Hematopoietic multipotent progenitor cell treated with erythropoietin and hydrocortisone succinate and interleukin-3 and kit ligand, for 6 days (in vitro differentiated cells): ENCODE measurements around the gene ACP6.
A peak's percentile ranks its signal among the peaks of the same experiment; 100 is the strongest.
"Not testable (repeated sequence)": the region's sequence is repeated elsewhere in the genome, so short reads cannot be mapped to it uniquely, and the experiment has no call there.

Experiments
- DNase-seq: peaks from one replicate; pipeline ENCODE4 v3.0.0-alpha.2; 2015

The ACP6 gene

GRCh38 chr1:147670319-147671001, at the start of gene ACP6:
Gene ACP6, minus strand, starts transcription at chr1:147670524. Its CDS starts 476 bp downstream, at chr1:147670048.
- peak; percentile 95 for DNase-seq

GRCh38 chr1:147719711-147720225, 49.4 kb upstream of the ACP6 start:
- DNase-seq, result no peak

- DNase-seq, result no peak
Measured at GRCh38 chr1:147719029-147719698, 48.8 kb upstream of the ACP6 start.

GRCh38 chr1:147717706-147718097, 47.4 kb upstream of the ACP6 start:
- DNase-seq, result peak; percentile 31

GRCh38 chr1:147717051-147717705, 46.9 kb upstream of the ACP6 start:
- DNase-seq, result no peak

- DNase-seq, result no peak
Measured at GRCh38 chr1:147712605-147713004, 42.3 kb upstream of the ACP6 start.

- DNase-seq, result peak; percentile 84
Measured at GRCh38 chr1:147700042-147701006, 30.0 kb upstream of the ACP6 start.

GRCh38 chr1:147699686-147700041, 29.3 kb upstream of the ACP6 start:
- no peak for DNase-seq

GRCh38 chr1:147683163-147683763, 12.9 kb upstream of the ACP6 start:
- no peak for DNase-seq

- not testable (repeated sequence) for DNase-seq
Measured at GRCh38 chr1:147680608-147681235, 10.4 kb upstream of the ACP6 start.

GRCh38 chr1:147677681-147678080, 7.4 kb upstream of the ACP6 start:
- DNase-seq, result not testable (repeated sequence)

GRCh38 chr1:147676311-147677085, 6.2 kb upstream of the ACP6 start:
- DNase-seq, result no peak

- no peak for DNase-seq
Measured at GRCh38 chr1:147673816-147674215, 3.5 kb upstream of the ACP6 start.

GRCh38 chr1:147673406-147673805, 3.1 kb upstream of the ACP6 start:
- DNase-seq, result no peak

GRCh38 chr1:147669469-147670318, 630 bp downstream of the ACP6 start:
- DNase-seq, result peak; percentile 62

- DNase-seq, result peak; percentile 30
Measured at GRCh38 chr1:147665521-147665920, 4.8 kb downstream of the ACP6 start.

- no peak for DNase-seq
Measured at GRCh38 chr1:147664206-147664605, 6.1 kb downstream of the ACP6 start.

GRCh38 chr1:147654511-147654910, 15.8 kb downstream of the ACP6 start:
- DNase-seq, result no peak

- DNase-seq, result no peak
Measured at GRCh38 chr1:147652306-147652705, 18.0 kb downstream of the ACP6 start.

- no peak for DNase-seq
Measured at GRCh38 chr1:147651466-147651865, 18.9 kb downstream of the ACP6 start.
